Measurements from ENCODE around the gene JAZF1. TPM values are rescaled to one million over a fixed set of nuclear protein-coding genes. Genes with fewer than 3 reads are reported as not detected.

The JAZF1 gene
- total and polyA plus RNA-seq, 2 of the 8 experiments (the other 6 are each of a cell fraction or from before 2014, with no cell fraction given) = 2.6 to 21.8 TPM

GRCh38 chr7:28225576-28225975 lies 45.0 kb upstream of the JAZF1 start:
- Histone ChIP-seq H3K9ac (replicated peaks in 1 of 4; ENCODE audit: extremely low read depth in 1 of 4, low read depth in 3 of 4, low read length in 3 of 4) (no peak overlapping the region), H3K9me3 (ENCODE audit: insufficient read depth in 2 of 2, low read depth in 1 of 2, low read length in 1 of 2) (peaks cover 0 to 2% of the 10 kb centered on the region in 2 experiments; a peak in 1 of 4 replicates), H3K4me1 (replicated peaks in 1 of 4; ENCODE audit: control insufficient read depth in 3 of 4, insufficient read depth in 4 of 4, low read length in 3 of 4) (peaks cover 7 to 17% (median 11%) of the 10 kb centered on the region in 4 experiments; a peak in 6 of 7 replicates), H2BK12ac (ENCODE audit: low read depth, low read length) (no peak overlapping the region), H3K27me3 (replicated peaks in 1 of 4; ENCODE audit: control insufficient read depth in 3 of 4, extremely low read depth in 1 of 4, insufficient read depth in 3 of 4, low read length in 3 of 4) (no peaks in the 10 kb centered on the region), H3K23me2 (ENCODE audit: low read depth, low read length) (no peaks in the 10 kb centered on the region), H2BK120ac (replicated peaks; ENCODE audit: low read depth, low read length) (no peak overlapping the region), H2AFZ (ENCODE audit: low read length) (no peak overlapping the region), H4K91ac (replicated peaks; ENCODE audit: insufficient read length, low read length) (no peak overlapping the region), H3K4me3 (ENCODE audit: extremely low read depth in 1 of 4, insufficient read depth in 2 of 4, low read depth in 3 of 4, low read length in 4 of 4) (no peak overlapping the region), H3K27ac (ENCODE audit: low read depth, low read length) (no peak overlapping the region), H3K79me1 (ENCODE audit: low read depth, low read length) (no peaks in the 10 kb centered on the region), H2AK5ac (ENCODE audit: low read depth, low read length) (0 out of 2 replicates have a peak overlapping the region, but pooled peaks have one; percentile 66), H3K4me2 (ENCODE audit: insufficient read depth in 1 of 2, low read depth in 2 of 2, low read length in 2 of 2) (peak overlapping the region in 1 of 2 experiments; percentile 7; a peak in 1 of 4 replicates), H2BK20ac (ENCODE audit: low read length) (no peak overlapping the region; the same call in 1 of the 2 replicates), H4K8ac (ENCODE audit: extremely low read depth, insufficient read depth, low read length) (no peak overlapping the region), H3K23ac (ENCODE audit: insufficient read length) (no peak overlapping the region), H2BK5ac (ENCODE audit: low read depth, low read length) (no peak overlapping the region), H3K79me2 (ENCODE audit: control insufficient read depth in 1 of 2, insufficient read depth in 2 of 2, low read length in 2 of 2) (no peaks in the 10 kb centered on the region), H3K56ac (replicated peaks; ENCODE audit: insufficient read length, low read depth, low read length) (no peak overlapping the region), H3K36me3 (ENCODE audit: control insufficient read depth in 2 of 4, insufficient read depth in 4 of 4, low read length in 3 of 4) (no peaks in the 10 kb centered on the region), H4K5ac (ENCODE audit: insufficient read length, low read depth, low read length) (no peak overlapping the region), H3K18ac (ENCODE audit: extremely low read depth, low read length) (no peak overlapping the region; the same call in 1 of the 2 replicates), H4K20me1 (replicated peaks in 1 of 2; ENCODE audit: control insufficient read depth in 1 of 2, insufficient read depth in 2 of 2, low read length in 2 of 2) (no peaks in the 10 kb centered on the region), H3K4ac (replicated peaks; ENCODE audit: insufficient read length, low read depth, low read length) (no peak overlapping the region), H2BK15ac (ENCODE audit: low read length) (no peak overlapping the region), H3K14ac (ENCODE audit: insufficient read length) (no peak overlapping the region)
- CTCF ChIA-PET (ENCODE audit: partially characterized antibody) = no interaction called here
- FAIRE-seq (no peak), DNase-seq (ENCODE audit: low read depth in 1 of 2, low spot score in 2 of 2) (no peak)
- POLR2A ChIA-PET (ENCODE audit: partially characterized antibody) = no interaction called here
- TF ChIP-seq RNF2 (IDR thresholded peaks at IDR 0.05; ENCODE audit: borderline replicate concordance, low read depth, low read length, missing control alignments, poor library complexity, severe bottlenecking) = no peak
- WGBS, 2 experiments (ENCODE audit: extremely low coverage in 1 of 2, insufficient coverage in 1 of 2, insufficient read length in 1 of 2, insufficient replicate concordance in 2 of 2, low coverage in 1 of 2, low lambda C conversion rate in 2 of 2, missing lambda C conversion rate in 1 of 2) = 60% methylated on average over 4 of the region's 4 CpGs; no CpG with 5 or more reads in 1 of the 2 experiments

Measured in H1 (cell line).